A549 (cell line): ENCODE data around the gene C1orf105. TPM values are rescaled to one million over a fixed set of nuclear protein-coding genes. Genes with fewer than 3 reads are reported as not detected.

Source experiments
- ATAC-seq, 2 experiments: fragments of 200-7000 bp in 1 of 2; fragments of >200 bp in 1 of 2; cut with Nextera tagmentation in 1 of 2; cut with Tn5 transposase in 1 of 2; 3 replicates each; pipeline versions ENCODE4 v1.8.0 to v1.9.1; 2018 to 2020; ENCODE audit warnings: mild to moderate bottlenecking in 1 of 2, moderate library complexity in 1 of 2
- CTCF ChIA-PET: fragments of 300-600 bp; sonication (Branson Sonifier 250); formaldehyde crosslinking; extraction: SDS; loops from one replicate; lab custom pipeline; 2021; ENCODE audit warnings: antibody characterized with exemption, inconsistent platforms; lab: Yijun Ruan, JAX
- POLR2A ChIA-PET: fragments of 350-600 bp; formaldehyde crosslinking; extraction: SDS; loops from one replicate; lab custom pipeline; 2021; ENCODE audit warnings: antibody characterized with exemption, inconsistent platforms; lab: Yijun Ruan, JAX
- DNase-seq, 2 experiments: peaks; one replicate each; pipeline versions ENCODE4 v3.0.0 to v3.0.0-alpha.2; 2011 to 2016; ENCODE audit warnings: low read depth in 1 of 2, low spot score in 1 of 2
- FAIRE-seq: peaks from 2 replicates; lab custom pipeline; 2011; peaks lifted over from hg19 to GRCh38; lab: Jason Lieb, UNC
- H3K27ac ChIP-seq, 2 experiments: fragments of >200 bp; sonication (Bioruptor Twin); formaldehyde crosslinking; 3 replicates each; pipeline ENCODE4 v1.5.1; 2016 to 2017
- H3K4me1 ChIP-seq: fragments of >200 bp; sonication (Bioruptor Twin); formaldehyde crosslinking; 3 replicates; pipeline ENCODE4 v1.6.1; 2016
- H3K4me2 ChIP-seq: fragments of >200 bp; sonication (Bioruptor Twin); formaldehyde crosslinking; 3 replicates; pipeline ENCODE4 v1.6.1; 2016
- H3K4me3 ChIP-seq: fragments of >200 bp; sonication (Bioruptor Twin); formaldehyde crosslinking; 3 replicates; pipeline ENCODE4 v1.5.1; 2016
- H3K9me3 ChIP-seq: fragments of >200 bp; sonication (Bioruptor Twin); formaldehyde crosslinking; 3 replicates; pipeline ENCODE4 v1.6.1; 2016
- ATOH8 ChIP-seq: fragments of 250-450 bp; sonication (Bioruptor Pico); IDR thresholded peaks from 2 replicates; pipeline ENCODE4 v1.5.0; 2020; ENCODE audit warnings: low read depth, mild to moderate bottlenecking, moderate library complexity
- EHMT2 ChIP-seq: fragments of 200-600 bp; sonication (generic); IDR thresholded peaks from 2 replicates; pipeline ENCODE4 v1.6.1; 2016; ENCODE audit warnings: antibody characterized with exemption, low read depth, mild to moderate bottlenecking, moderate library complexity
- EP300 ChIP-seq, 2 experiments: fragments of >200 bp; sonication (Bioruptor Twin); formaldehyde crosslinking; IDR thresholded peaks; 2 replicates in 1 of 2; 3 replicates in 1 of 2; pipeline ENCODE4 v1.6.1; 2016 to 2017
- ESRRA ChIP-seq: fragments of 150-350 bp; IDR thresholded peaks from 2 replicates; pipeline ENCODE4 v1.6.1; 2014; ENCODE audit warnings: mild to moderate bottlenecking, low read length, borderline replicate concordance
- FOSB ChIP-seq: fragments of 250-450 bp; sonication (Bioruptor Pico); IDR thresholded peaks from 2 replicates; pipeline ENCODE4 v1.5.0; 2020; ENCODE audit warnings: mild to moderate bottlenecking, moderate library complexity
- FOSL2 ChIP-seq, 2 experiments: fragments of 450-650 bp in 1 of 2; fragments of >200 bp in 1 of 2; sonication (Bioruptor Twin) in 1 of 2; formaldehyde crosslinking; IDR thresholded peaks; 2 replicates each; pipeline versions ENCODE4 v1.5.0 to v1.6.1; 2016 to 2020; ENCODE audit warnings: mild to moderate bottlenecking in 1 of 2, moderate library complexity in 1 of 2
- HEYL ChIP-seq: fragments of 250-450 bp; sonication (Bioruptor Pico); IDR thresholded peaks from 2 replicates; pipeline ENCODE4 v1.8.0; 2021; ENCODE audit warnings: mild to moderate bottlenecking, moderate library complexity
- HMGXB4 ChIP-seq: fragments of 250-450 bp; sonication (Bioruptor Pico); IDR thresholded peaks from 2 replicates; pipeline ENCODE4 v1.5.0; 2021; ENCODE audit warnings: mild to moderate bottlenecking, moderate library complexity, borderline replicate concordance
- HOXA7 ChIP-seq: fragments of 250-450 bp; sonication (Bioruptor Pico); IDR thresholded peaks from 2 replicates; pipeline ENCODE4 v1.5.0; 2020; ENCODE audit warnings: mild to moderate bottlenecking, moderate library complexity
- HOXB13 ChIP-seq: fragments of 250-450 bp; sonication (Bioruptor Pico); IDR thresholded peaks from 2 replicates; pipeline ENCODE4 v1.5.0; 2020; ENCODE audit warnings: low read depth, mild to moderate bottlenecking, moderate library complexity
- HOXB5 ChIP-seq: fragments of 250-450 bp; sonication (Bioruptor Pico); IDR thresholded peaks from 2 replicates; pipeline ENCODE4 v1.5.0; 2020; ENCODE audit warnings: mild to moderate bottlenecking, moderate library complexity
- KDM5A ChIP-seq: fragments of 200-600 bp; sonication (generic); IDR thresholded peaks from 2 replicates; pipeline ENCODE4 v1.6.1; 2016; ENCODE audit warnings: antibody characterized with exemption, mild to moderate bottlenecking
- MYC ChIP-seq: IDR thresholded peaks from 2 replicates; pipeline ENCODE4 v1.6.1; 2012; ENCODE audit warnings: mild to moderate bottlenecking, inconsistent platforms, low read length, improper control_type of control experiment, borderline replicate concordance
- NFE2L2 ChIP-seq: fragments of 150-350 bp; conservative IDR thresholded peaks from 2 replicates; pipeline ENCODE4 v1.6.1; 2014; ENCODE audit warnings: low read length
- NPAS2 ChIP-seq: fragments of 250-450 bp; sonication (Bioruptor Pico); IDR thresholded peaks from 2 replicates; pipeline ENCODE4 v1.8.0; 2022; ENCODE audit warnings: mild to moderate bottlenecking, moderate library complexity, borderline replicate concordance
- PBX3 ChIP-seq: IDR thresholded peaks from 2 replicates; pipeline ENCODE4 v1.6.1; 2012
- PHF8 ChIP-seq: fragments of 200-600 bp; sonication (generic); IDR thresholded peaks from 2 replicates; pipeline ENCODE4 v1.6.1; 2016; ENCODE audit warnings: low read depth, mild to moderate bottlenecking, antibody characterized with exemption, moderate library complexity, borderline replicate concordance
- POLR2AphosphoS2 ChIP-seq: conservative IDR thresholded peaks from 2 replicates; pipeline ENCODE4 v1.6.1; 2012; ENCODE audit warnings: low read length, improper control_type of control experiment, inconsistent platforms
- RARB ChIP-seq: fragments of 250-450 bp; sonication (Bioruptor Pico); IDR thresholded peaks from 2 replicates; pipeline ENCODE4 v1.8.0; 2021; ENCODE audit warnings: mild to moderate bottlenecking, moderate library complexity
- RNF2 ChIP-seq: fragments of 200-600 bp; sonication (generic); IDR thresholded peaks from 2 replicates; pipeline ENCODE4 v1.6.1; 2016; ENCODE audit warnings: low read depth, mild to moderate bottlenecking, antibody characterized with exemption, moderate library complexity, borderline replicate concordance
- SREBF2 ChIP-seq: fragments of 450-650 bp; IDR thresholded peaks from 2 replicates; pipeline ENCODE4 v1.6.1; 2014; ENCODE audit warnings: mild to moderate bottlenecking, moderate library complexity
- TFCP2L1 ChIP-seq: fragments of 250-450 bp; sonication (Bioruptor Pico); IDR thresholded peaks from 2 replicates; pipeline ENCODE4 v1.5.0; 2021; ENCODE audit warnings: mild to moderate bottlenecking
- ZC3H11A ChIP-seq: fragments of 450-650 bp; IDR thresholded peaks from 2 replicates; pipeline ENCODE4 v1.6.1; 2014; ENCODE audit warnings: antibody characterized with exemption, mild to moderate bottlenecking
- WGBS: methylation state at CpG from one replicate; pipeline ENCODE4 v1.1.6; 2017; ENCODE audit errors: missing lambda C conversion rate; 5-methylcytosine and 5-hydroxymethylcytosine counted together
- polyA plus RNA-seq, 4 experiments: library from polyadenylated mRNA; depleted of rRNA in 3 of 4; stranded (reverse); fragments of >200 nt; fragmentation: RNase III in 1 of 4; extraction: RNeasy Plus Mini Kit Qiagen cat#74134 plus additional on column Dnase treatment in 1 of 4; gene quantifications; 2 replicates in 3 of 4; 3 replicates in 1 of 4; pipeline ENCODE4 v1.2.3, GENCODE V29; 2011 to 2017
- TF ChIP-seq, protein P1 (sequence below): fragments of 150-350 bp; IDR thresholded peaks from 2 replicates; pipeline ENCODE4 v1.6.1; 2014; ENCODE audit warnings: low read depth, mild to moderate bottlenecking, low read length

Gene C1orf105
- polyA plus RNA-seq, 2 of the 4 experiments (the other 2 are of a cell fraction) = 0.40 TPM; not detected in 1

DNA sequence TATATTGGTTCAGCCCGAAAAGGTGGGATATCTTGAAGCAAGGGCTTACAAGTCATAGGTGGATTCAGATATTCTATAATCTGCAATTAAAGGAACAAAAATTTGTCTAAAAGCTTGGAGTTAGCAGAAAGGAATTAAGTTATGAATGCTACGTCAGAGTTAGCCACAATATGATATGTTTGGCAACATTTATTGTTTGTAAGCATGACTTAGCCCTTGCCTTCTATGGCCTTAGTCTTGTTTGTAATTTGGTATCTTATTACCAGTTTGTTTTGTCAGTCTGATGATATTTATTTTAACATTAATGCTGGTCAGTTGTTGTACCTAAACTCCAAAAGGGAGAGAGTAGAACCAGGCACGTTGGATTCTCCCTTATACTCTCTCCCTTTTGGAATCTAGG lies 69.4 kb downstream of the C1orf105 start (continued):
- TF ChIP-seq POLR2AphosphoS2 = no peak
- no peak for TF ChIP-seq HOXB13
- TF ChIP-seq EHMT2 = no peak
- TF ChIP-seq KDM5A = no peak
- no peak for TF ChIP-seq RARB (CRISPR knock-in tag)
- TF ChIP-seq HEYL (CRISPR knock-in tag) = no peak
- TF ChIP-seq ATOH8 (CRISPR knock-in tag) = no peak
- TF ChIP-seq SREBF2 = no peak
- no peak for TF ChIP-seq EP300 (IDR thresholded peaks at IDR 0.05)

DNA sequence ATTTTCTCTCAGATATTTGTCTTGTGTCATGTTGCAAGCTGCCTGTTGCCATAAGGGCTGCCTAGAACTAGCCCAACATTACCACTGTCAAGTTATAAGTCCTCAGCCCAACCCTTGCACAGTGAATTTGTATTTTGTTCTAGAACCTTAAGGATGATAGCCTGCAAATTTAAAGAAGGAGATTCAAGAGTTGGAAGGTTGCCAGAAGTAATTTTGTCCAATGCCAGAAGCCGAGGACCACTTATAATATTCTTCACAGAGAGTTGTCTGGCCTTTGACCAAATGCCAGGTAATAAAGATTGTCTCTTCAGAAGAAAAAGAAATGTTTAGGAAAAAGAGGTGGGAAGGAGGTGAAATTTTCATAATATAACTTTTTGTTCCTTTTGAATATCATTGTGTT lies 71.9 kb downstream of the C1orf105 start:
- WGBS = 50% methylated on average over 1 of the region's 1 CpG

More for the DNA sequence above, 71.9 kb downstream of the C1orf105 start:
- Histone ChIP-seq H3K4me3 (no peak overlapping the region), H3K27ac (no peak overlapping the region), H3K9me3 (no peaks in the 10 kb centered on the region), H3K4me1 (0 out of 3 replicates have a peak, but pooled peaks cover 7% of the 10 kb centered on the region), H3K4me2 (no peak overlapping the region)
- DNase-seq (no peak), ATAC-seq (no peak), FAIRE-seq (no peak)
- TF ChIP-seq, protein P1, sequence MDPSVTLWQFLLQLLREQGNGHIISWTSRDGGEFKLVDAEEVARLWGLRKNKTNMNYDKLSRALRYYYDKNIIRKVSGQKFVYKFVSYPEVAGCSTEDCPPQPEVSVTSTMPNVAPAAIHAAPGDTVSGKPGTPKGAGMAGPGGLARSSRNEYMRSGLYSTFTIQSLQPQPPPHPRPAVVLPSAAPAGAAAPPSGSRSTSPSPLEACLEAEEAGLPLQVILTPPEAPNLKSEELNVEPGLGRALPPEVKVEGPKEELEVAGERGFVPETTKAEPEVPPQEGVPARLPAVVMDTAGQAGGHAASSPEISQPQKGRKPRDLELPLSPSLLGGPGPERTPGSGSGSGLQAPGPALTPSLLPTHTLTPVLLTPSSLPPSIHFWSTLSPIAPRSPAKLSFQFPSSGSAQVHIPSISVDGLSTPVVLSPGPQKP = no peak
- no peak for TF ChIP-seq TFCP2L1 (CRISPR knock-in tag)
- TF ChIP-seq HMGXB4 = no peak
- no peak for TF ChIP-seq PBX3
- no peak for TF ChIP-seq PHF8
- TF ChIP-seq ESRRA = no peak
- no peak for TF ChIP-seq NFE2L2
- TF ChIP-seq SREBF2 = no peak
- no peak for TF ChIP-seq RNF2
- no peak for TF ChIP-seq FOSB (CRISPR knock-in tag)
- no peak for TF ChIP-seq HOXA7
- no peak for TF ChIP-seq MYC
- no peak for TF ChIP-seq EHMT2
- no peak for TF ChIP-seq NPAS2 (CRISPR knock-in tag)
- no peak for TF ChIP-seq HOXB5 (CRISPR knock-in tag)
- no peak for TF ChIP-seq POLR2AphosphoS2
- no peak for TF ChIP-seq HEYL (CRISPR knock-in tag)
- TF ChIP-seq FOSL2 (IDR thresholded peaks at IDR 0.05) = no peak
- TF ChIP-seq FOSL2 (CRISPR knock-in tag; IDR thresholded peaks at IDR 0.05) = no peak
- TF ChIP-seq ZC3H11A = no peak
- ChIA-PET CTCF (no interaction called here), POLR2A (no interaction called here)
